Cardiac fibroblast (primary cell): ENCODE data around the gene PDZD2.

Experiments
- DNase-seq, 2 donors: peaks; one replicate each; pipeline versions ENCODE4 v3.0.0 to v3.0.0-alpha.2; 2010; ENCODE audit warnings: low read depth in 2 of 2
- H3K4me3 ChIP-seq, 2 donors: replicated peaks in 1 of 2; 1 replicate in 1 of 2; 2 replicates in 1 of 2; pipeline ENCODE4 v1.5.1; 2011; ENCODE audit warnings: low read depth in 2 of 2, low read length in 2 of 2, mild to moderate bottlenecking in 2 of 2, moderate library complexity in 1 of 2
- CTCF ChIP-seq: IDR thresholded peaks from one replicate; pipeline ENCODE4 v1.5.1; 2011; ENCODE audit warnings: low read depth, mild to moderate bottlenecking, low read length, inconsistent platforms

The PDZD2 gene

GRCh38 chr5:32090755-32091128 is 451.8 kb downstream of the PDZD2 start:
- no peak overlapping the region for H3K4me3 ChIP-seq
- no peak for DNase-seq
- TF ChIP-seq CTCF, result no peak

GRCh38 chr5:32092938-32093812 is 454.2 kb downstream of the PDZD2 start:
- peak; percentile 66 for TF ChIP-seq CTCF
- DNase-seq, result peak; percentile 85
- no peak overlapping the region for H3K4me3 ChIP-seq

- DNase-seq, result no peak
- H3K4me3 ChIP-seq, result no peak overlapping the region
- no peak for TF ChIP-seq CTCF
Observed at GRCh38 chr5:32094691-32095090, 455.8 kb downstream of the PDZD2 start.

GRCh38 chr5:32095261-32095671 is 456.3 kb downstream of the PDZD2 start:
- H3K4me3 ChIP-seq, result no peak overlapping the region
- no peak for TF ChIP-seq CTCF
- peak in 1 of 2 donors; percentile 45 for DNase-seq

GRCh38 chr5:32096891-32097595 is 458.1 kb downstream of the PDZD2 start:
- H3K4me3 ChIP-seq, result no peak overlapping the region
- TF ChIP-seq CTCF, result no peak
- no peak for DNase-seq

- H3K4me3 ChIP-seq, result no peak overlapping the region
- no peak for TF ChIP-seq CTCF
- peak in 1 of 2 donors; percentile 46 for DNase-seq
Observed at GRCh38 chr5:32098291-32098690, 459.4 kb downstream of the PDZD2 start.
